H9 (cell line): Measurements from ENCODE around the gene CFHR1. TPM values are rescaled to one million over a fixed set of nuclear protein-coding genes. Genes with fewer than 3 reads are reported as not detected.

Source experiments
- DNase-seq: peaks from one replicate; pipeline ENCODE4 v3.0.0-alpha.2; 2017
- H2AFZ ChIP-seq: one replicate; pipeline ENCODE4 v1.6.1; 2013; ENCODE audit warnings: mild to moderate bottlenecking, low read length, control low read depth, moderate library complexity
- H2AK5ac ChIP-seq: 2 replicates; pipeline ENCODE4 v1.6.1; 2013; ENCODE audit warnings: low read length, control low read depth, mixed read lengths; ENCODE audit not compliant: insufficient read length
- H2BK120ac ChIP-seq: one replicate; pipeline ENCODE4 v1.6.1; 2013; ENCODE audit warnings: low read depth, mild to moderate bottlenecking, low read length, control low read depth, inconsistent platforms; ENCODE audit not compliant: poor library complexity, severe bottlenecking
- H2BK12ac ChIP-seq: 2 replicates; pipeline ENCODE4 v1.6.1; 2013; ENCODE audit warnings: low read length, control low read depth, mixed read lengths, low read depth; ENCODE audit not compliant: insufficient read length
- H2BK15ac ChIP-seq: 2 replicates; pipeline ENCODE4 v1.6.1; 2013; ENCODE audit warnings: low read depth, low read length, control low read depth
- H2BK20ac ChIP-seq: one replicate; pipeline ENCODE4 v1.6.1; 2013; ENCODE audit warnings: low read depth, mild to moderate bottlenecking, low read length, control low read depth, inconsistent platforms; ENCODE audit not compliant: poor library complexity, severe bottlenecking
- H2BK5ac ChIP-seq: 2 replicates; pipeline ENCODE4 v1.6.1; 2013; ENCODE audit warnings: low read length, control low read depth, mixed read lengths; ENCODE audit not compliant: insufficient read length
- H3K14ac ChIP-seq: 2 replicates; pipeline ENCODE4 v1.6.1; 2013; ENCODE audit warnings: low read length, control low read depth; ENCODE audit not compliant: insufficient read depth
- H3K18ac ChIP-seq: 2 replicates; pipeline ENCODE4 v1.6.1; 2013; ENCODE audit warnings: low read depth, mild to moderate bottlenecking, mixed read lengths, low read length, control low read depth; ENCODE audit not compliant: insufficient read length
- H3K23ac ChIP-seq: 2 replicates; pipeline ENCODE4 v1.6.1; 2013; ENCODE audit warnings: low read length, control low read depth, mixed read lengths, low read depth; ENCODE audit not compliant: insufficient read length
- H3K23me2 ChIP-seq: 2 replicates; pipeline ENCODE4 v1.6.1; 2013; ENCODE audit warnings: low read depth, mild to moderate bottlenecking, mixed read lengths, low read length, control low read depth; ENCODE audit not compliant: insufficient read length, poor library complexity, severe bottlenecking
- H3K27ac ChIP-seq: 2 replicates; pipeline ENCODE4 v1.5.1; 2013; ENCODE audit warnings: low read length, control low read depth, mixed read lengths, low read depth; ENCODE audit not compliant: insufficient read length
- H3K27me3 ChIP-seq: 2 replicates; pipeline ENCODE4 v1.6.1; 2013; ENCODE audit warnings: low read length, control low read depth, inconsistent platforms; ENCODE audit not compliant: insufficient read depth
- H3K4ac ChIP-seq: 2 replicates; pipeline ENCODE4 v1.6.1; 2013; ENCODE audit warnings: low read depth, mild to moderate bottlenecking, control low read depth, inconsistent platforms, low read length, moderate library complexity
- H3K4me1 ChIP-seq: 2 replicates; pipeline ENCODE4 v1.6.1; 2013; ENCODE audit warnings: low read length, control low read depth, inconsistent platforms; ENCODE audit not compliant: insufficient read depth
- H3K4me2 ChIP-seq: 2 replicates; pipeline ENCODE4 v1.6.1; 2013; ENCODE audit warnings: low read length, control low read depth, mixed read lengths; ENCODE audit not compliant: insufficient read length, insufficient read depth
- H3K56ac ChIP-seq: 2 replicates; pipeline ENCODE4 v1.6.1; 2013; ENCODE audit warnings: low read depth, mild to moderate bottlenecking, mixed read lengths, low read length, control low read depth; ENCODE audit not compliant: insufficient read length
- H3K79me1 ChIP-seq: 2 replicates; pipeline ENCODE4 v1.6.1; 2013; ENCODE audit warnings: low read depth, mild to moderate bottlenecking, moderate library complexity, low read length, control low read depth, inconsistent platforms; ENCODE audit not compliant: insufficient read depth, poor library complexity, severe bottlenecking
- H3K79me2 ChIP-seq: 2 replicates; pipeline ENCODE4 v1.6.1; 2013; ENCODE audit warnings: low read length, control low read depth, inconsistent platforms; ENCODE audit not compliant: insufficient read depth
- H3K9ac ChIP-seq: 2 replicates; pipeline ENCODE4 v1.6.1; 2013; ENCODE audit warnings: low read length, control low read depth, mixed read lengths; ENCODE audit not compliant: insufficient read length; ENCODE audit errors: extremely low read depth
- H3K9me3 ChIP-seq: one replicate; pipeline ENCODE4 v1.6.1; 2013; ENCODE audit warnings: low read depth, low read length, inconsistent platforms; ENCODE audit not compliant: control insufficient read depth
- H3T11ph ChIP-seq: one replicate; pipeline ENCODE4 v1.6.1; 2013; ENCODE audit warnings: mild to moderate bottlenecking, low read length, control low read depth, inconsistent platforms
- H4K20me1 ChIP-seq: one replicate; pipeline ENCODE4 v1.6.1; 2013; ENCODE audit not compliant: control insufficient read depth, insufficient read length, insufficient read depth
- H4K5ac ChIP-seq: 2 replicates; pipeline ENCODE4 v1.6.1; 2013; ENCODE audit warnings: low read depth, mild to moderate bottlenecking, mixed read lengths, low read length, control low read depth; ENCODE audit not compliant: insufficient read length
- H4K8ac ChIP-seq: replicated peaks from 2 replicates; pipeline ENCODE4 v1.6.1; 2013; ENCODE audit warnings: low read length, control low read depth, mixed read lengths, low read depth; ENCODE audit not compliant: insufficient read length
- H4K91ac ChIP-seq: 2 replicates; pipeline ENCODE4 v1.6.1; 2013; ENCODE audit warnings: low read depth, mild to moderate bottlenecking, moderate library complexity, mixed read lengths, low read length, control low read depth; ENCODE audit not compliant: insufficient read length
- H3K27ac Mint-ChIP-seq, 3 experiments: 2 replicates in 2 of 3; 3 replicates in 1 of 3; pipeline ENCODE4 v1.8.0; 2020 to 2021; ENCODE audit warnings: mixed read lengths in 3 of 3, mild to moderate bottlenecking in 1 of 3, moderate library complexity in 1 of 3
- H3K27me3 Mint-ChIP-seq: 2 replicates; pipeline ENCODE4 v1.8.0; 2021; ENCODE audit warnings: low read depth, mild to moderate bottlenecking, moderate library complexity, mixed read lengths
- H3K36me3 Mint-ChIP-seq, 3 experiments: 2 replicates in 2 of 3; 3 replicates in 1 of 3; pipeline ENCODE4 v1.8.0; 2020 to 2021; ENCODE audit warnings: low read depth in 3 of 3, mixed read lengths in 3 of 3; ENCODE audit not compliant: insufficient read depth in 1 of 3
- H3K4me1 Mint-ChIP-seq, 2 experiments: 2 replicates each; pipeline ENCODE4 v1.8.0; 2020; ENCODE audit warnings: mixed read lengths in 2 of 2
- H3K4me3 Mint-ChIP-seq, 2 experiments: 2 replicates in 1 of 2; 3 replicates in 1 of 2; pipeline ENCODE4 v1.8.0; 2020 to 2021; ENCODE audit warnings: mild to moderate bottlenecking in 2 of 2, mixed read lengths in 2 of 2, moderate library complexity in 1 of 2
- H3K9me3 Mint-ChIP-seq, 2 experiments: 2 replicates in 1 of 2; 3 replicates in 1 of 2; pipeline ENCODE4 v1.8.0; 2020; ENCODE audit warnings: mild to moderate bottlenecking in 2 of 2, mixed read lengths in 2 of 2, moderate library complexity in 1 of 2
- whole genome bisulfite sequencing: extraction: QIAGEN DNeasy Blood & Tissue Kit; methylation state at CpG from one replicate; pipeline ENCODE4 v1.1.7; 2013; ENCODE audit warnings: missing lambda C conversion rate, low lambda C conversion rate, mixed read lengths; ENCODE audit not compliant: insufficient read length; ENCODE audit errors: extremely low coverage; 5-methylcytosine and 5-hydroxymethylcytosine counted together
- total RNA-seq: library from RNA; stranded (reverse); gene quantifications from 2 replicates; pipeline ENCODE4 v1.2.1, GENCODE V29; 2021
- TF ChIP-seq, protein P1 (sequence below): fragments of 200-600 bp; sonication (generic); conservative IDR thresholded peaks from 3 replicates; pipeline ENCODE4 v1.8.0; 2021; ENCODE audit warnings: antibody characterized with exemption, mild to moderate bottlenecking

CFHR1 gene
- total RNA-seq, 1 experiment from 2014 or later, result not detected

DNA sequence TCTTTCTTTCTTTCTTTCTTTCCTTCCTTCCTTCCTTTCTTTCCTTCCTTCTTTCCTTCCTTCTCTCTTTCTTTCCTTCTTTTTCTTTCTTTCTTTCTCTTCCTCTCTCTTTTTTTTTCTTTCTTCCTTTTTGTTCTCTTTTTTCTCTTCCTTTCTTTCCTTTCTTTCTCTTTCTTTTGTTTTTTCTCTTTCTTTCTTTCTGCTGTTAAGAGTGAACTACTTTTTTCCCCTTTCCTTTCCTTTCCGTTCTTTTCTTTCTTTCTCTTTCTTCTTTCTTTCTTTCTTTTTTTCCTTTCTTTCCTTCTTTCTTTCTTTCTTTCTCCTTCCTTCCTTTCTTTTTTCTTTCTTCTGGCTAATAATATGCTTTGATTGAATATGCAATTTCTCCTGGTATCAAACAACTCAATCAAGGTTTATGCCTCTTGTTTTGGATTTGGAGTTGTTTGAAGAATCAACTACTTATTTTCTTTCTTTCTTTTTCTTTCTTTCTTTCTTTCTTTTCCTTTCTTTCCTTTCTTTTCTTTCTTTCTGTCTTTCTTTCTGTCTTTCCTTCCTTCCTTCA lies 40.9 kb downstream of the CFHR1 start:
- Histone ChIP-seq H2BK15ac (no peak overlapping the region), H3K4me1 (no peaks in the 10 kb centered on the region), H3K4ac (no peak overlapping the region)

More for the DNA sequence above, 40.9 kb downstream of the CFHR1 start:
- H3T11ph ChIP-seq, result no peak overlapping the region
- H4K5ac ChIP-seq, result no peak overlapping the region
- no peak for DNase-seq
- no peaks in the 10 kb centered on the region for H3K79me2 ChIP-seq
- Mint-ChIP-seq H3K4me1 (no peaks in the 10 kb centered on the region), H3K27ac (no peak overlapping the region), H3K4me3 (no peak overlapping the region), H3K27me3 (no peaks in the 10 kb centered on the region; the same call in 1 of the 2 replicates), H3K9me3 (no peaks in the 10 kb centered on the region), H3K36me3 (0 out of 7 replicates have a peak, but pooled peaks cover 0 to 2% (median 0%) of the 10 kb centered on the region in 3 experiments)
- no peaks in the 10 kb centered on the region for H3K9me3 ChIP-seq
- H2BK12ac ChIP-seq, result no peak overlapping the region
- H3K23ac ChIP-seq, result no peak overlapping the region
- no peak overlapping the region for H3K9ac ChIP-seq
- H4K91ac ChIP-seq, result no peak overlapping the region
- H2AK5ac ChIP-seq, result no peak overlapping the region
- H3K79me1 ChIP-seq, result no peaks in the 10 kb centered on the region
- H2BK20ac ChIP-seq, result no peak overlapping the region
- no peak overlapping the region for H3K18ac ChIP-seq
- WGBS, result no CpG with 5 or more reads among the region's 1 CpG
- no peak overlapping the region for H4K8ac ChIP-seq
- H2BK120ac ChIP-seq, result no peak overlapping the region
- H4K20me1 ChIP-seq, result no peaks in the 10 kb centered on the region
- no peak overlapping the region for H3K14ac ChIP-seq
- no peak overlapping the region for H3K56ac ChIP-seq
- no peak overlapping the region for H3K27ac ChIP-seq
- TF ChIP-seq, protein P1, sequence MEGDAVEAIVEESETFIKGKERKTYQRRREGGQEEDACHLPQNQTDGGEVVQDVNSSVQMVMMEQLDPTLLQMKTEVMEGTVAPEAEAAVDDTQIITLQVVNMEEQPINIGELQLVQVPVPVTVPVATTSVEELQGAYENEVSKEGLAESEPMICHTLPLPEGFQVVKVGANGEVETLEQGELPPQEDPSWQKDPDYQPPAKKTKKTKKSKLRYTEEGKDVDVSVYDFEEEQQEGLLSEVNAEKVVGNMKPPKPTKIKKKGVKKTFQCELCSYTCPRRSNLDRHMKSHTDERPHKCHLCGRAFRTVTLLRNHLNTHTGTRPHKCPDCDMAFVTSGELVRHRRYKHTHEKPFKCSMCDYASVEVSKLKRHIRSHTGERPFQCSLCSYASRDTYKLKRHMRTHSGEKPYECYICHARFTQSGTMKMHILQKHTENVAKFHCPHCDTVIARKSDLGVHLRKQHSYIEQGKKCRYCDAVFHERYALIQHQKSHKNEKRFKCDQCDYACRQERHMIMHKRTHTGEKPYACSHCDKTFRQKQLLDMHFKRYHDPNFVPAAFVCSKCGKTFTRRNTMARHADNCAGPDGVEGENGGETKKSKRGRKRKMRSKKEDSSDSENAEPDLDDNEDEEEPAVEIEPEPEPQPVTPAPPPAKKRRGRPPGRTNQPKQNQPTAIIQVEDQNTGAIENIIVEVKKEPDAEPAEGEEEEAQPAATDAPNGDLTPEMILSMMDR, result no peak
- H2AFZ ChIP-seq, result no peak overlapping the region
- no peaks in the 10 kb centered on the region for H3K27me3 ChIP-seq
- no peak overlapping the region for H2BK5ac ChIP-seq
- H3K23me2 ChIP-seq, result no peaks in the 10 kb centered on the region
- H3K4me2 ChIP-seq, result no peak overlapping the region
